A549 (cell line): ENCODE measurements around the gene TMX4.

Experiments used
- EP300 ChIP-seq, 2 experiments: fragments of >200 bp; sonication (Bioruptor Twin); formaldehyde crosslinking; IDR thresholded peaks; 2 replicates in 1 of 2; 3 replicates in 1 of 2; pipeline ENCODE4 v1.6.1; 2016 to 2017
- JUN ChIP-seq, 2 experiments: fragments of >200 bp; sonication (Bioruptor Twin); formaldehyde crosslinking; IDR thresholded peaks; 2 replicates in 1 of 2; 3 replicates in 1 of 2; pipeline ENCODE4 v1.6.1; 2016 to 2017
- POLR2A ChIP-seq: IDR thresholded peaks from 2 replicates; pipeline ENCODE4 v1.6.1; 2012; ENCODE audit warnings: mild to moderate bottlenecking, low read length
- TF ChIP-seq, protein P1 (sequence below): fragments of >200 bp; sonication (Bioruptor Twin); formaldehyde crosslinking; IDR thresholded peaks from 3 replicates; pipeline ENCODE4 v1.5.1; 2016

DNA sequence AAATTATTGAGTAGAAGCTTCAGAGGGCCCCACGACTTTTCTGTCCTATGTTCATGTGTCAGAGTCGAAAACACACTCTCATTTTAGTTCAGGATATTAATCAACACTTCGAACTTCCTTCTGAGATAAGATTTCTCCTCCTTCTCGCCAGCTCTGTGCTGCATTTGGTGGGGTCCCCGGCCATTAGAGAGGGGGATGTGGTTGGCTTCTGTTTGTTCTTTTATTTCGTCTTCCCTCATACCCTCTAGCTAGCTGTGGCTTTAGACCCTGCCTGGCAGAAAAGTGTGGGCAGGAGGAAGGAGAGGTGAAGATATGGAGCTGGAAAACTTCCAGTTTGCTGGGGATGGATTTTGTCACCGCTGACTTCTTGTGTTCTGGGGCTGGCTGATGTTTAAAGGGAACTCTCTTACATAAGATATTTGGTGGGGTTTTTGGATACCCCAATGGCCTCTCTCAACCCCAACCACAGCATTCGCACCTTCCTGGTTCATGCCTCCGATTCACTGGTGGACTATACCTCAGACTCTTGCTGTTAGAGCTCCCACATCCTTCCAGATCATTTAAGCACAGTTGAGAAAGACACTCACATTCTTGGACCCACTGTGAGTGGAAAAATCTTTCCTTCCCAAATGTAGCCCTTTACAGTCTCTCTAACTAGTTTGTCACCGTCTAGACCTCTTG is 30.7 kb upstream of the TMX4 start:
- TF ChIP-seq JUN (IDR thresholded peaks at IDR 0.05) (no peak), POLR2A (no peak), EP300 (IDR thresholded peaks at IDR 0.05) (no peak)
- TF ChIP-seq, protein P1, sequence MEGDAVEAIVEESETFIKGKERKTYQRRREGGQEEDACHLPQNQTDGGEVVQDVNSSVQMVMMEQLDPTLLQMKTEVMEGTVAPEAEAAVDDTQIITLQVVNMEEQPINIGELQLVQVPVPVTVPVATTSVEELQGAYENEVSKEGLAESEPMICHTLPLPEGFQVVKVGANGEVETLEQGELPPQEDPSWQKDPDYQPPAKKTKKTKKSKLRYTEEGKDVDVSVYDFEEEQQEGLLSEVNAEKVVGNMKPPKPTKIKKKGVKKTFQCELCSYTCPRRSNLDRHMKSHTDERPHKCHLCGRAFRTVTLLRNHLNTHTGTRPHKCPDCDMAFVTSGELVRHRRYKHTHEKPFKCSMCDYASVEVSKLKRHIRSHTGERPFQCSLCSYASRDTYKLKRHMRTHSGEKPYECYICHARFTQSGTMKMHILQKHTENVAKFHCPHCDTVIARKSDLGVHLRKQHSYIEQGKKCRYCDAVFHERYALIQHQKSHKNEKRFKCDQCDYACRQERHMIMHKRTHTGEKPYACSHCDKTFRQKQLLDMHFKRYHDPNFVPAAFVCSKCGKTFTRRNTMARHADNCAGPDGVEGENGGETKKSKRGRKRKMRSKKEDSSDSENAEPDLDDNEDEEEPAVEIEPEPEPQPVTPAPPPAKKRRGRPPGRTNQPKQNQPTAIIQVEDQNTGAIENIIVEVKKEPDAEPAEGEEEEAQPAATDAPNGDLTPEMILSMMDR = no peak
